ENCODE measurements around the gene DDX31.

Gene DDX31

DNA sequence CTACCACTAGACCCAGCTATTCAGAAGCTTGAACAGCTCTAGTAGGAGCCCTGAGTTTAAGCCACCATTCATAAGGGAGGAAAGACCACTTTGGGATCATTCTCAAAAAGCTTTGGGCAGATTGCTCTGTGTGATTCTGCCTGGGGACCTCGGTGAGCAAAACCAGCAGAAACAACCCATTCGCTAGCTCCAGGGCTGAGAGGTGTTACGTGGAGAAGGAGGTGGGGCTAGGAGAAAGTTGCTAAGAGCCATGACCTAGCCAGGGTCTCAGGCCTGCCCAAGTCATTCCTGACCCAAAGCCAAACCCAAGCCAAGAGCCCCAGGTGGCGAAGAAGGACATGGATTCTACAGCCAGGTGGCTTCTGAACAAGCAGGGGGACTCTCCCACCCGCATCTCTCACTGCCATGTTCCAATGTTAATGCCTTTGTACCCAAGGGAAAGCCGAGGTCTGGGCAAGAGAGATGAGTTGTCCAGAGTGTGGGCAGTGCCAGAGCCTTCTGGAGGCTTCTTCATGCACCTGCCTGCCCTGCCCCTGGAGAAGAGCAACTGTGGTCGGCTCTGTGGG lies 91.3 kb downstream of the DDX31 start:
- TF ChIP-seq REST (IDR thresholded peaks at IDR 0.05; ENCODE audit: insufficient read depth in 1 of 2, low read depth in 2 of 2, low read length in 2 of 2) = no peak
- TF ChIP-seq POLR2AphosphoS5 (IDR thresholded peaks at IDR 0.05; ENCODE audit: low read depth, low read length) = no peak
- TF ChIP-seq SIN3A (IDR thresholded peaks at IDR 0.05; ENCODE audit: borderline replicate concordance, insufficient read depth, low read length) = no peak
- TF ChIP-seq FOXP2 (optimal IDR thresholded peaks at IDR 0.05; ENCODE audit: borderline replicate concordance, extremely low read depth, extremely low read length, insufficient read depth) = no peak
- TF ChIP-seq TAF1 (IDR thresholded peaks at IDR 0.05; ENCODE audit: borderline replicate concordance, insufficient read depth, low read length) = no peak

DNA sequence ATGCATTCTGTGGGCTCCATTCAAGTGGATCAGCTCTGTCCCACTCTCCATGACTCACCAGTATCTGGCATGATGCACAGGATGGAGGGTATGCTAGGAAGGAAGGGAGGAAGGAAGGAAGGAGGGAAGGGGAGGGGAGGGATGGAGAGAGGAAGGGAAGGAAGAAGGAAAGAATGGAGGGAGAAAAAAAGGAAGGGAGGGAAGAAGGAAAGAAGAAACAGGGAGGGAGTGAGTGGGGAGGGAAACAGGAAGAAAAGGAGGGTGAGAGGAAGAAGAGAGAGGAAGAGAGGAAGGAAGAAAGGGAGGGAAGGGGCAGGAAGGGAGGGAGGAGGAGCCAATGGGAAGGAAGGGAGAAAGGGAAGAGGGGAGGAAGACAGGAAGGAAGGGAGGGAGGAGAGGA lies 92.7 kb downstream of the DDX31 start:
- TF ChIP-seq TAF1 (IDR thresholded peaks at IDR 0.05; ENCODE audit: borderline replicate concordance, insufficient read depth, low read length) (no peak), FOXP2 (optimal IDR thresholded peaks at IDR 0.05; ENCODE audit: borderline replicate concordance, extremely low read depth, extremely low read length, insufficient read depth) (no peak), POLR2AphosphoS5 (IDR thresholded peaks at IDR 0.05; ENCODE audit: low read depth, low read length) (no peak), SIN3A (IDR thresholded peaks at IDR 0.05; ENCODE audit: borderline replicate concordance, insufficient read depth, low read length) (no peak), REST (IDR thresholded peaks at IDR 0.05; ENCODE audit: insufficient read depth in 1 of 2, low read depth in 2 of 2, low read length in 2 of 2) (no peak)

- TF ChIP-seq REST (IDR thresholded peaks at IDR 0.05; ENCODE audit: insufficient read depth in 1 of 2, low read depth in 2 of 2, low read length in 2 of 2) = no peak
- no peak for TF ChIP-seq POLR2AphosphoS5 (IDR thresholded peaks at IDR 0.05; ENCODE audit: low read depth, low read length)
- TF ChIP-seq FOXP2 (optimal IDR thresholded peaks at IDR 0.05; ENCODE audit: borderline replicate concordance, extremely low read depth, extremely low read length, insufficient read depth) = no peak
- no peak for TF ChIP-seq TAF1 (IDR thresholded peaks at IDR 0.05; ENCODE audit: borderline replicate concordance, insufficient read depth, low read length)
- no peak for TF ChIP-seq SIN3A (IDR thresholded peaks at IDR 0.05; ENCODE audit: borderline replicate concordance, insufficient read depth, low read length)
These were observed 94.0 kb downstream of the DDX31 start for GRCh38 chr9:132575811-132576210.

DNA sequence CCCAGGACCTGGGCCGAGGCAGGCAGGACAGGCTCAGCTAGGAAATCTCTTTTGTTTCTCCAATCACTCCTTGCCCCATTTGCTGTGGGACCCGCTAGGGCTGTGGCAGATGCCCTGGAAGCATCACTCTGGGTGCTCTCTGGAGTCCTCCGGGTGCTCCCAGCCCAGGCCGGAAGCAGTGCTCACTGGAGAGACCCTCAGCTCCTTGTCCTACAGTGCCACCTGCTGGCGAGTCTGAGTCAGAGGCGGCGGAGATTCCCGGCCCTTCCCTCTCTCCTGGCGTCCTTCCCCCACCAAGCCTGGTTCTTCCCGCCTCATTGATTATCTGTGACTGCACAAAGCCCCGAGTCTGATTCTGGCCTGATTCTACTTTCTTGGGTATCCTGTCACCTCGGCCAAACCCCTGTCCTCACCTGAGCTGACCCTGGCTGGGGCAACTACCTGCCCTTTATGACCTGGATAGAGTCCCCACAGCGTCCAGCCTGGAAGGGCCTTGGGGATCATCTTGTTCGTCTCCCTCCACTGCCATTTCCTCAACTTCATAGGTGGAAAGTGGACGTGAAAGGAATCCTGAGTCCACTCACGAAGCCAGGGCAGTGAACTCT lies 94.7 kb downstream of the DDX31 start:
- no peak for TF ChIP-seq SIN3A (IDR thresholded peaks at IDR 0.05; ENCODE audit: borderline replicate concordance, insufficient read depth, low read length)
- no peak for TF ChIP-seq REST (IDR thresholded peaks at IDR 0.05; ENCODE audit: insufficient read depth in 1 of 2, low read depth in 2 of 2, low read length in 2 of 2)
- no peak for TF ChIP-seq FOXP2 (optimal IDR thresholded peaks at IDR 0.05; ENCODE audit: borderline replicate concordance, extremely low read depth, extremely low read length, insufficient read depth)
- no peak for TF ChIP-seq POLR2AphosphoS5 (IDR thresholded peaks at IDR 0.05; ENCODE audit: low read depth, low read length)
- TF ChIP-seq TAF1 (IDR thresholded peaks at IDR 0.05; ENCODE audit: borderline replicate concordance, insufficient read depth, low read length) = no peak
